GM06990 (cell line): ENCODE data around the gene AREL1.
A peak's percentile ranks its signal among the peaks of the same experiment; 100 is the strongest.

Experiments used
- DNase-seq: peaks from one replicate; pipeline ENCODE4 v3.0.0-alpha.2; 2011; ENCODE audit not compliant: insufficient read length; ENCODE audit errors: extremely low read depth
- H3K27me3 ChIP-seq: replicated peaks from 2 replicates; pipeline ENCODE4 v1.6.0; 2011; ENCODE audit warnings: low read length; ENCODE audit not compliant: control insufficient read depth, insufficient read depth
- H3K36me3 ChIP-seq: 2 replicates; pipeline ENCODE4 v1.5.1; 2011; ENCODE audit warnings: low read length; ENCODE audit not compliant: control insufficient read depth, insufficient read depth
- H3K4me3 ChIP-seq: replicated peaks from 2 replicates; pipeline ENCODE4 v1.5.1; 2011; ENCODE audit warnings: low read depth, mild to moderate bottlenecking, control low read depth, low read length
- TF ChIP-seq, protein P1 (sequence below): IDR thresholded peaks from 2 replicates; pipeline ENCODE4 v1.5.1; 2011; ENCODE audit warnings: low read length, control low read depth, mild to moderate bottlenecking, inconsistent platforms; ENCODE audit not compliant: insufficient read depth, poor library complexity, severe bottlenecking

The AREL1 gene

DNA sequence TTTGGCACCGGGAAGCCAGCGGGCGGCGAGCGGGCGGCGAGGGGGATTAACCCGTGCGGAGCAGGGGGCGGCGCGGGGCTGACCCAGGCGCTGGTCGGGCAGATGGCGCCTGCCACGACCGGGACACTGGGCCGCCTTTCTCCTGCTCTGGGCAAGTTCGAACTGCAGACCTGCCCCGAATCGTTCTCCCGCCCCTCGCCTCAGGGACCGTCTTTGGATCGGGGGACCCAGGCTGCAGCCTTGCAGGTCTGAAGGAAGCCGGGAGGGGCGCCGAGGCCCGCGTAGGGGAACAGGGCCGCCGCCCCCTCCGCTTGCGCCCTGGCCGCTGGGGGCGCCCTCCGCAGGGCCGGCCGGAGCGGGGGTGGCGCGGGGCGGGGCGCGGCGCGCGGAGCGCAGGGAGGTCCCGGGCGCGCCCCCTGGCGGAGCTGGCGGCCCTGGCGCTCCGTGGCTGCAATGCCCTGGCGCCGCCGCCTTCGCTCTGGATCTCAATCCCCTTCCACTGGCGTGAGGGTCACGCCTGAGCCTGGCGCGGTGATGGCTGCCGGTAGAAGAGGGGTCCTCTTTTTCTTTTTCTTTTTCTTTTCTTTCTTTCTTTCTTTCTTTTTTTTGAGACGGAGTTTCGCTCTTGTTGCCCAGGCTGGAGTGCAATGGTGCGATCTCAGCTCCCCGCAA, 100.4 kb downstream of the AREL1 start:
- TF ChIP-seq, protein P1, sequence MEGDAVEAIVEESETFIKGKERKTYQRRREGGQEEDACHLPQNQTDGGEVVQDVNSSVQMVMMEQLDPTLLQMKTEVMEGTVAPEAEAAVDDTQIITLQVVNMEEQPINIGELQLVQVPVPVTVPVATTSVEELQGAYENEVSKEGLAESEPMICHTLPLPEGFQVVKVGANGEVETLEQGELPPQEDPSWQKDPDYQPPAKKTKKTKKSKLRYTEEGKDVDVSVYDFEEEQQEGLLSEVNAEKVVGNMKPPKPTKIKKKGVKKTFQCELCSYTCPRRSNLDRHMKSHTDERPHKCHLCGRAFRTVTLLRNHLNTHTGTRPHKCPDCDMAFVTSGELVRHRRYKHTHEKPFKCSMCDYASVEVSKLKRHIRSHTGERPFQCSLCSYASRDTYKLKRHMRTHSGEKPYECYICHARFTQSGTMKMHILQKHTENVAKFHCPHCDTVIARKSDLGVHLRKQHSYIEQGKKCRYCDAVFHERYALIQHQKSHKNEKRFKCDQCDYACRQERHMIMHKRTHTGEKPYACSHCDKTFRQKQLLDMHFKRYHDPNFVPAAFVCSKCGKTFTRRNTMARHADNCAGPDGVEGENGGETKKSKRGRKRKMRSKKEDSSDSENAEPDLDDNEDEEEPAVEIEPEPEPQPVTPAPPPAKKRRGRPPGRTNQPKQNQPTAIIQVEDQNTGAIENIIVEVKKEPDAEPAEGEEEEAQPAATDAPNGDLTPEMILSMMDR: peak; percentile 50
- peak; percentile 82 for DNase-seq
- H3K27me3 ChIP-seq: no peaks in the 10 kb centered on the region; the same call in 1 of the 2 replicates
- H3K36me3 ChIP-seq: no peaks in the 10 kb centered on the region
- peak overlapping the region; percentile 64 for H3K4me3 ChIP-seq

DNA sequence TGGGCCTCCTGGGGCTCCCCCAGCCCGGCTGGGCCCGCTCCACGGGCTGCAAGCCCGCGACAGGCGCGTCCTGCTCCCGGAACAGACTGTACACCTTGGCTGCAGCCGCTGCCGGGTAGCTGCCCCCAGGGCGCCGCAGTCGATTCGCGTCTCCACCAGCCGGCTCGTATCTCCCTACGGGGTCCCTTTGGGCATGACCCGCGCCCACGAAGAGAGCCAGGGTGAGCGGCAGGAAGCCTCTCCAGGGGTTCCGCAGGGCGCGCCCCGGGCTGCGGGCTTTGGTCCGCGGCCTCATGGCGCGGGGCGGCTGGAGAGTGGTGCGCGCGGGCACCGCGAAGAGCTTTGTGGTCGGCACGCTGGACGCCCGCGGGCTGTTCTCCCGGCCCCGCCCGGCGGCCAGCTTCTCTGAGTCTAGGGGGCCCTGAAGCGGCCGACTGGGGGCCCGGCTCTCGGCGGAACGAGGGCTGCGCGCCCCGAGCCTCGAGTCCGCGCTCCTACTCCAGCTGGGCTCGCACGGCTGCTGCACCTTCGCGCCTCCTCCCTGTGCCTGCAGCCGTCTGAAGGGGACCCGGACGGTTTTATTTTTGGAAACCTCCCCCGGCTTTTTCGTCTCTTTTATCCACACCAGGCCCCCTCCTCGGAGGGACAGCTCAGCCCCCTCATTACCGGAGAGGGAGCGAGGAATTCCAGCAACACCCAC, 101.1 kb downstream of the AREL1 start, which contains the start of gene LTBP2:
LTBP2 (minus strand) TSS at position 588 of the 700 bp plus-strand sequence; CDS start at position 295, 293 bp downstream.
- peak within 1 kb of the TSS; percentile 64 for H3K4me3 ChIP-seq
- H3K27me3 ChIP-seq: no peaks in the 10 kb centered on the region; the same call in 1 of the 2 replicates
- TF ChIP-seq, protein P1: no peak
- no peaks in the 10 kb centered on the region for H3K36me3 ChIP-seq
- DNase-seq: no peak
